Left lobe of liver (tissue), 2 donors: Measurements from ENCODE around the gene RPP40. TPM values are rescaled to one million over a fixed set of nuclear protein-coding genes. Genes with fewer than 3 reads are reported as not detected.
"Not testable (repeated sequence)": the region's sequence is repeated elsewhere in the genome, so short reads cannot be mapped to it uniquely, and the experiment has no call there.

ENCODE experiments used
- ATAC-seq: fragments of 200-7000 bp; cut with Tn5 transposase; one replicate; pipeline ENCODE4 v1.9.1; 2020; ENCODE audit warnings: mild to moderate bottlenecking, moderate library complexity
- DNase-seq: peaks from one replicate; pipeline ENCODE4 v3.0.0-alpha.2; 2020; ENCODE audit warnings: low spot score
- total RNA-seq: library from RNA; stranded (reverse); gene quantifications from one replicate; pipeline ENCODE4 v1.2.1, GENCODE V29; 2021
- donor health status: DM: no; HTN: no; CAD: no; lungs with moderate emphysema.
- donor health status: DM: no; HTN: yes; CAD: no.

Gene RPP40
- total RNA-seq, result 3.5 TPM

GRCh38 chr6:5003604-5004372, at the start of gene RPP40:
TSS of gene RPP40 (minus strand) at chr6:5004037. CDS start at chr6:5004002, 35 bp downstream.
- peak; percentile 96 for DNase-seq
- peak; percentile 97 for ATAC-seq

- no peak for DNase-seq
- no peak for ATAC-seq
Measured at GRCh38 chr6:5053038-5053437, 49.2 kb upstream of the RPP40 start.

GRCh38 chr6:5051394-5051793, 47.6 kb upstream of the RPP40 start:
- no peak for ATAC-seq
- no peak for DNase-seq

GRCh38 chr6:5050009-5050408, 46.2 kb upstream of the RPP40 start:
- no peak for ATAC-seq
- no peak for DNase-seq

- DNase-seq (no peak), ATAC-seq (no peak)
Measured at GRCh38 chr6:5046430-5046829, 42.6 kb upstream of the RPP40 start.

- ATAC-seq (no peak), DNase-seq (no peak)
Measured at GRCh38 chr6:5045416-5045815, 41.6 kb upstream of the RPP40 start.

GRCh38 chr6:5044866-5045265, 41.0 kb upstream of the RPP40 start:
- DNase-seq (no peak), ATAC-seq (no peak)

- ATAC-seq (no peak), DNase-seq (no peak)
Measured at GRCh38 chr6:5042436-5042835, 38.6 kb upstream of the RPP40 start.

GRCh38 chr6:5041955-5042354, 38.1 kb upstream of the RPP40 start:
- ATAC-seq (no peak), DNase-seq (no peak)

- ATAC-seq (no peak), DNase-seq (no peak)
Measured at GRCh38 chr6:5036269-5036668, 32.4 kb upstream of the RPP40 start.

GRCh38 chr6:5034736-5035135, 30.9 kb upstream of the RPP40 start:
- no peak for DNase-seq
- ATAC-seq, result no peak

GRCh38 chr6:5034328-5034727, 30.5 kb upstream of the RPP40 start:
- DNase-seq (no peak), ATAC-seq (no peak)

- DNase-seq, ATAC-seq: not testable (repeated sequence)
Measured at GRCh38 chr6:5033214-5033904, 29.5 kb upstream of the RPP40 start.

GRCh38 chr6:5032706-5033105, 28.9 kb upstream of the RPP40 start:
- not testable (repeated sequence) for DNase-seq, ATAC-seq

GRCh38 chr6:5031150-5031549, 27.3 kb upstream of the RPP40 start:
- DNase-seq (no peak), ATAC-seq (no peak)

GRCh38 chr6:5030596-5031136, 26.8 kb upstream of the RPP40 start:
- DNase-seq (peak; percentile 56), ATAC-seq (peak; percentile 66)

- ATAC-seq, result no peak
Measured at GRCh38 chr6:5029609-5030008, 25.8 kb upstream of the RPP40 start.

GRCh38 chr6:5028921-5029320, 25.1 kb upstream of the RPP40 start:
- ATAC-seq (no peak), DNase-seq (no peak)

More at GRCh38 chr6:5029609-5030008, 25.8 kb upstream of the RPP40 start:
- no peak for DNase-seq

- DNase-seq (no peak), ATAC-seq (no peak)
Measured at GRCh38 chr6:5028301-5028700, 24.5 kb upstream of the RPP40 start.

GRCh38 chr6:5025911-5026819, 22.3 kb upstream of the RPP40 start:
- ATAC-seq (peak; percentile 85), DNase-seq (peak; percentile 56)

GRCh38 chr6:5023923-5024322, 20.1 kb upstream of the RPP40 start:
- no peak for ATAC-seq
- no peak for DNase-seq
